Pulmonary artery endothelial cell (primary cell): ENCODE results near the gene SNX5. TPM values are rescaled to one million over a fixed set of nuclear protein-coding genes. Genes with fewer than 3 reads are reported as not detected.

Source experiments
- DNase-seq: peaks from one replicate; pipeline ENCODE4 v3.0.0-alpha.2; 2011; ENCODE audit warnings: low read depth, low spot score
- total RNA-seq: library from RNA; depleted of rRNA; stranded (reverse); fragments of >200 nt; gene quantifications from 2 replicates; pipeline ENCODE4 v1.2.3, GENCODE V29; 2014

Gene SNX5
- total RNA-seq, 1 donor from 2014 or later, result 111 TPM

DNA sequence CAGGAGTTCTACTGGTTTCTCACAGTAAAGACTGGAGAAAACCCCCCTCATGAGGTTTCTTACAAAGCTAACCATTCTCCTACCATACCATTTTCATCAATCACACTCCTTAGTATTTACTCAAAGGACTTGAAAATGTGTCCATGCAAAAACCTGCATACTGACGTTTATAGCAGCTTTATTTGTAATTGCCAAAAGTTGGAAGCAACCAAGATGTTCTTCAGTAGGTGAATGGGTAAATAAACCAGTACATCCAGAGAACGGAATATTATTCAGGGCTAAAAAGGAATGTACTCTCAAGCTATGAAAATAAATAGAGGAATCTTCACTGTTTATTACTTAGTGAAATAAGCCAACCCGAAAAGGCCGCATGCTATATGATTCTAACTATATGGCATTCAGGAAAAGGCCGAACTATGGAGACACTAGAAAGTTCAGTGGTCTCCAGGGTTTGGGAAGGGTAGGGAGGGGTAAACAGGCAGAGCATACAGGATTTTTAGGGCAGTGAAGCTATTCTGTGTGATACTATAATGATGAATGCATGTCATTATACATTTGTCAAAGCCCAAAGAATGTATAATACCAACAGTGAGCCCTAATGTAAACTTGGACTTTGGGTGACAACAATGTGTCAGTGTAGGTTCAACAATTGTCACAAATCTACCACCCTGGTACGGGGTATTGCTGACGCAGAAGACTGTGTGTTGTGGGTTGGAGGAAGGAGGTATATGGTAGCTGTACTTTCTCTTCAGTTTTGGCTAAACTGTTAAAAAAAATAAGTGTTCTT is 50.6 kb downstream of the SNX5 start:
- no peak for DNase-seq

DNA sequence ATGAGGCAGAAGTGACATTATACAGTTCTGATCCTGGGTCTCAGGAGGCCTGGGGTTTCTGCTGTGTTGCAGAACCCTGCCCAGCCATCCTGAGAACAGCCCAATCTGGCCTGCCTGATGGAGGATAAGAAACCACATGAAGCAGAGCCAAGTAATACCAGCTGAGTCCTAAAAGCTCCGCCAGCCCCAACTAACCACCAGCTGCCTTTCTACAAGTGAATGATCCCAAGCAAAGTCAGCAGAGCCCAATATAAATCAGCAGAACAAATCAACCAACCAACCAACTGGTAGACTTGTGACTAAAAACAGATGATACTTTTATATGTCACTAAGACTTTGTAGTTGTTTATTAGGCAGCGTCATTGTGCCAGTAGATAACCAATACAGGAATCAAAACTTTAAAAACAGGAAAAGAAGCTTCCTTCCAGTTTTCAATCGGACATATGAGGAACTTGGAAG is 52.1 kb downstream of the SNX5 start:
- DNase-seq, result no peak

DNA sequence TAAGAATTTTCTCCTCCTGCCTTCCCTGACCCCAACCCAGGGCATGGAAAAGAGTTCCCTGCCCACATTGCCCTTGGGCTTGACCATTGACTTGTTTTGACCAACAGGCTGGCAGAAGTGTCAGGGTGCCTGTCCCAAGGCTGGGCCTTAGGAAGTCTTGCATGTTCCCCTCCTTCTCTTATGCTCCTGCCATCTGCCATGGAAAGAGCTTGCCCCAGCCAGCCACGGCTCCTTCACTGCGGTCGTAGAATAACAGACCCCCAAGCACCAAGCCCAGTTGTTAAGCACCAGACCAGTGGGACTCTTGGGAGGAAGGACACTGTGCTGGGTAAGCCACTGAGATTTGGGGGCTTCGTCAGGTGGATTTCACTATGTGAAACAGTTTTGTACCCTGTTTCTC is 53.6 kb downstream of the SNX5 start:
- DNase-seq, result no peak

DNA sequence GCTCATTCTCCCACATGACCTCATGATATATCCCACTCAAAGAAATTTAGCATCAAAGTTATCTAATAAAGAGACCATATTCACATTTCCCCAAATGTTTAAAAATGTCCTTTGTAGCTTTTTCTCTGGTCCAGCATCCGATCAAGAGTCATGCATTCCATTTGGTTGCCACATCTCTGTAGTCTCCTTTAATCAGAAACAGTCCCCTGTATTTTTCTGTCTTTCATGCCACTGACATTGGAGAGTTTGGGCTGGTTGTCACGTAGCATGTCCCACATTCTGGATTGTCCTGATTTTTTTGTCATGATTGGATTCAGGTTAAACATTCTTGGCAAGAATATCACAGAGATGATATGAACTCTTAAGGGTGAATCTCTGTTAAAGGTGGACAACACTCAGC is 55.7 kb downstream of the SNX5 start:
- DNase-seq, result no peak

DNA sequence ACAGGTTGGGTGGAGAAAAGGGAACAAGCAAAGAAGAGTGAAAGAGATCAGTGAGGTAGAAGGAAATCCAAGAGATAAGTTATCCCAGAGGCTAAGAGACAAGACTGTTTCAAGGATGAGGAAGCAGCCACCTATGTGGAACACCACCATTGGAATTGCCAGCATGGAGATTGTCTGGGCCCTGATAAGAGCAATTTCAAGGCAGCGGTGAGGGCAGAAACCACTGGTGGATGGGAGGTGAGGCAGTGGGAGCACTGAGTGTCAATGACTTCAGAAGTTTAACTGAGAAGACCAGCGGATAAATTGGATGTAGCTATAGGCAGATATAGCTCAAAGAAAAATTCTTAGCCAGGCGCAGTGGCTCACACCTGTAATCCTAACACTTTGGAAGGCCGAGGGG is 56.7 kb downstream of the SNX5 start:
- no peak for DNase-seq

DNA sequence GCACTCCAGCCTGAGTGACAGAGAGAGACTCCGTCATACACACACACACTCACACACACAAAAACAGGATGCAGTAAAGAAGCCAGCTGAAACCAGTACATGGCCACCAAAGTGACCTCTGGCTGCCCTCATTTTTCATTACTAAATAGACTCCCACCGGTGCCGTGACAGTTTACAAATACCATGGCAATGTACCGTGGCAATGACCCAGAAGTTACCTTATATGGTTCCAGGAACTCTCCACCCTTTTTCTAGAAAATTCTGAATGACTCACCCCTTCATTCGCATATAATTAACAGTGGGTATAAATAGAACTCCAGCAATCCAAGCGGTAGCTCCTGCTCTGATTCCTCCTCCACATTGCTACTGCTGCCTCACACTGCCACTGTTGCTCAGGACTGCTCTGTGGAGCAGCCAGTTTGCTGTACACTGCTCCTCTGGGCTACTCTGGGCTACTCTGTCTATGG is 57.7 kb downstream of the SNX5 start:
- peak; percentile 44 for DNase-seq

DNA sequence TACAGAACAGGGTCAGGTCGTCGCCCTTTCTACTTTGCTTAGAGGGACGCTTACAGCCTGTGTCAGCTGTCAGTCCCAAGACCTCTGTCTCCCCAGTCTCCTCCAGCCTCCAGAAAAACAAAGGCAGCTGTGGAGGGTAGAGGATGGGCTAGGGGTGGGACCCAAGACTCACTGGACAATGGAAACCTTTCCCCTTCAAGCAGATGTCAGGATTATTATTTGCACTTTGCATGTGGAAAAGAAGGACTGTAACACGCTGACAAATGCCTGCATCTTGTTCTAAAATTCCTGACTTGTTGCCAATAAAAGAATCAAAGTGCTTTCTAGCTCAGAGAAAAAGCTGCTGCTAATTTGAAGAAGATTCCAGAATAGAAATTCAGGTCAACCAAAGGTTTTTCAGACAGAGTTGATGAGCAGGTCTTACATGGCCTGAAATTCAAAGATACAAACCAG is 58.7 kb downstream of the SNX5 start:
- no peak for DNase-seq

DNA sequence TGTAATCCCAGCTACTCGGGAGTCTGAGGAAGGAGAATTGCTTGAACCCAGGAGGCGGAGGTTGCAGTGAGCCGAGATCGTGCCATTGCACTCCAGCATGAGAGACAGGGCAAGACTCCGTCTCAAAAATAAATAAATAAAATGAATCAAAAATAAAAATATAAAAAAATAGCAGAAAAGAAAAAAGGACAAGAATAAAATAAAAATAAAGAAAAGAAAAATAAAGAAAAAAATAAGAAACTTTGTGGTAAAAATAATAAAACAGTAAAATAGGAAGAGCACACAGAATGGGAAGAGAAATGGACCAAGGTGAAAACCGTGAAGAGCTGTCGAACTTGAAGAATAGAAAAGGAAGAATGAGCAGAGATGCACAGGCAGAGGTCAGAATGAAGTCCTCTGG is 63.0 kb downstream of the SNX5 start:
- no peak for DNase-seq

DNA sequence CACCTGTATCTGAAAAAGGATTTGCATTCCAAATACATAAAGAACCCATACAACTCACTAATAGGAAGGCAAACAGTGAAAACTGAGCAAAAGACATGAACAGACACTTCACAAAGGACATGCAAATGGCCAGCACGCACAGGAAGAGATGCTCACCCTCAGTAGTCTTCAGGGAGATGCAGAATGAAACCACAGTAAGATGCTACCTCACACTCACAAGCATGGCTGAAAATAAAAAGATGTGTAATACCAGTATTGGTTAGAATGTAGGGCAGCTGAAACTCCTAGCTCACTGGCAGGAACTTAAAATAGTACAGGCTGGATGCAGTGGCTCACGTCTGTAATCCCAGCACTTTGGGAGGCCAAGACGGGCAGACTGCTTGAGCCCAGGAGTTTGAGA is 64.6 kb downstream of the SNX5 start:
- DNase-seq, result no peak

DNA sequence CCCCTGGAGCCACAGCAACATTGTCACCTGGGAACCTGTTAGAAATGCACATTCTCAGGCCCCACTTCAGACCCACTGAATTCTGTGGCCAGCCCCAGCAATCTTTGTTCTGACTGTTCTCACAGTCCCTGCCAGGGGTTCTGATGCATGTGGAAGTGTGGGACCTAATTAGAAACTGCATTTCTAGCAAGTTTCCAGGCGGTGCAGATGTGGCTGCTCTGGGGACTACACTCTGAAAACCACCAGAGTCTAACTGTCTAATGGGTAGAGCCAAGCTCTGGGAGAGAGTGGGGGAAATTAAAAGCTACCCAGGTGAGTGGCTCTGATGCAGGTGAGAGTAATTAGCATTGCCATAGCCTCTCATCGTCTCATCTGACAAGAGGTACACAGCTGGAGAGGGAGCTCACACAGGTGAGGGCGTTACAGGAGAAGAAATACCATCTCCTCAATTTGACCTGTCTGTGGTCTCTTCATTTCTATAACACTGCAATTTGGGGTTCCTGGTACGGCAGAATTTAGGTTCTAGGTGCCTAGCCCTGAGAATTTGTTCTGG is 66.0 kb downstream of the SNX5 start:
- no peak for DNase-seq

DNA sequence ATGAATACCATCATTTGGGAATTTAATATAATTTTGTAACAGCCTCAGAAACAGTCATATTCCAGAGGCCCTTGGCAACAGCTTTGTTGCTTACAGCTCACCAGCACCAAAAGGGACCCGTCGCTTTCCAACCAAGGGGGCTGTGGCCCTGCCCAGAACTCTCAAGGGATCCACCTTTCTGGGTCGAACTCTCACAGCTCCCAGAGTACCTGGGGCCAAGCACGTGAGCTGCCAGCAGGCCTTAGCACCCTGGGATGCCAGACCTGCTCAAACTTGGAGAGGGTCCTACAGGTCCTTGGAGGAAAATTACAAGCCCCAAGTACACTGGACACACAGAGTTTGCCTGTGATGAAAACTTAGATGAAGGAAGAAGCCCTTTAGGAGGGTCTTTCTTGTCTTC is 66.6 kb downstream of the SNX5 start:
- DNase-seq, result no peak

DNA sequence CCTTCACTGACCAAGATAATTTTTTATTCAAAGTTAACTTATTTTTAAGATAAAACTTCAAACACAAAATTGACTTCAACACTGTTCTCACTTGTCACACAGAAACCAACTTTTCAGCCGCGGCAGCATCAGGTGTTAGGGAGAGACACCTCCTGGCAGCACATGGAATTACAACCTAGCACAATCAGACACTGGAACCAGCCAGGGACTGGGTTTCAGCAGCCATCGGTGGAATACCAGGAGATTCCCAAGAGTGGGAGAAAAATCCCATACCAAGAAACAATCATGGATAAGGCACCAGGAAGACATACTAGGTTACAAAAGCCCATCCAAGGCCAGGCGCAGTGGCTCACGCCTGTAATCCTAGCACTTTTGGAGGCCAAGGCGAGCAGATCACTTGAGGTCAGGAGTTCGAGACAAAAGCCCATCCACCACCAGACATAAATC is 70.0 kb downstream of the SNX5 start:
- no peak for DNase-seq

DNA sequence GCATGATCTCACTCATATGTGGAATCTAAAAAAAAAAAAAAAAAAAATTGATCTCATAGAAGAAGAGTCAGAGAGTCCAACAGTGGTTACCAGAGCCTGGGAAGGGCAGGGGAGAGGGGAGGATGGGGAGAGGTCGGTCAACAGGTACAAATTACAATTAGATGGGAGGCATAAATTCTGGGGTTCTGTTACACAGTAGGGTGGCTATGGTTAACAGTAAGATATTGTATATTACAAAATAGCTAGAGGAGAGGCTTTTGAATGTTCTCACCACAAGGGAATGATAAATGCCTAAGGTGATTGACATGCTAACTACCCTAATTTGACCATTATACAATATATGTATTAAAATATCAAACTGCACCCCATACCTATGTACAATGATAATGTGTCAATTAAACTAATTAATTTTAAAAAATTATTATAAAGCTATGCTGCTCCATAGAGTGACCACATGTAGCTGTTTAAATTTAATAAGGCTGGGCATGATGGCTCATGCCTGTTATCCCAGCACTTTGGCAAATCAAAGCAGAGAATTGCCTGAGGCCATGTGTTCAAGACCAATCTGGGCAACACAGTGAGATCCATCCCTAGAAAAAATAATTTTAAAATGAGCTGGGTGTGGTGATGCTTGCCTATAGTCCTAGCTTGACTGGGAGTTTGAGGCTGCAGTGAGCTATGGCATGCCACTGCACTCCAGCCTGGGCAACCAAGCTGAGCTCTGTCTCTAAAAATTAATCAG is 70.9 kb downstream of the SNX5 start:
- no peak for DNase-seq

DNA sequence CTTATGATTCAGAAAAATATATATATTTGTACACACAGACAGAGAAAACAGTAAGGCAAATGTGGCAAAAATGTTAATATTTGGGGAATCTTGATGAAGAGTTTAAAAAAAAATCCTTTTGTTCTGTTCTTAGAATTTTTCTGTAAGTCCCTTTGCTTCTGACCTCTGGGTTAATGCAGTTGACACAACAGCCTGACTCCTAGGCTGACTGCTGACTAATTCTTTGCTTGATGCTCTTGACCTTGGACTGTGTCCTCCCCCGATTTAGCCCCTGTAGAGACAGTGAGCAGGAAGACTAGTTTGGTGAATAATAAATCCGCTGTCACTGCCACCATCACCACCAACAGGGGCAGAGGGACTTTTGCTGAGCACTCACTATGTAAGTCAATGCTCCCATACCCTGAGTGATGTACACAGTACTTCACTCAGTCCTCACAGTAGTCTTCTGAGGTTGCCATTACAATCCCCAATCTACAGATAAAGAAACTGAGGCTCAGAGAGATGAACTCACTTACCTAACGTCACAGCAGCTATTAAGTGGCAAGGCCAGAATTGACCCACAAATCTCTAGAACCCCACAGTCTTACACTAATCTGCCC is 71.7 kb downstream of the SNX5 start:
- no peak for DNase-seq

DNA sequence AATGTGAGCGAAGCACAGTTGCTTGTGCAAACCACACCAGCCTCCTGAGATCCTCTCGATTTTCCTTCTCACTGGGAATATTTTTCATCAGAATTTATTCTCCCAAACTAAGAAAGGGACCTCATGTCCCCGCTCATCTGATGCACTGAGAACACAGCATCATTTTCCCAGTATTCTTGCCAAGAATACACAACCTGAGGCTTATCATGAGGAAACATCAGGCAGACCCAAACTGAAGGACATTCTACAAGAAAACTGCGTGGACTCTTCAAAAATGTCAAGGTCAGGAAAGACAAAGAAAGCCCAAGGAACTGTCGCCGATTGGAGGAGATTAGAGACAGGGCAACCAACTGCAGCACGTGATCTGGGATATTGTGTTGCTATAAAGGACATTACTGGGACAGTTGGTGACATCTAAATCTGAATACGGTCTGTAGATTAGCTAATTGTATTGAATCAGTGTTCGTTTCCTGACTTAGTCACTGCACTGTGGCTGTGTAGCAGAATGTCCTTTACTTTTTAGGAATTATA is 72.3 kb downstream of the SNX5 start:
- peak; percentile 64 for DNase-seq

DNA sequence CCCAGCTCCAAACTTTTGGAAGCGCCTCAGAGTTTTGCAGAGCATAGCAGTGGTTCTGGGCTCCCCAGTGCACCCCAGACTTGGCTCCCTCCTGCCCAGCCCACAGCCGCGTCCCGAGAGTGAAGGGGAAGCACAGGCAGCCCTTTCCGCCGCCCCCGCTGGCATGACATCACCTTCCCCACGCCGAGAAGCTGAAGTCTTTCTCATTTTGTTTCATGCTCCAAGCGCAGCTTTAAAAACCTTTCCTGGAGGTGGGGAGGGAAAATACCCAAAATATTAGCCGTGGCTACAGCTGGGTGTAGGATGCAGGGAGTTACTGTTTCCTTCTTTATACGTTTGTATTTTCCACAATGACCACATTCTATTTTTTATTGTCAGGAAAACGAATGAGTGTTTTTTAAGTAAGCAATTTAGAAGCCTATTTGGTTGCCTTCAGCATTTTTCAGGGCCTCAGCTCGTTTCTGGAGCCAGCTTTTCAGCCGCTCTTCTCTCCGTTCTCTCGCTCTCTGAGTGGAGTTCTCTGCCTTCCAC is 72.9 kb downstream of the SNX5 start:
- DNase-seq, result no peak

DNA sequence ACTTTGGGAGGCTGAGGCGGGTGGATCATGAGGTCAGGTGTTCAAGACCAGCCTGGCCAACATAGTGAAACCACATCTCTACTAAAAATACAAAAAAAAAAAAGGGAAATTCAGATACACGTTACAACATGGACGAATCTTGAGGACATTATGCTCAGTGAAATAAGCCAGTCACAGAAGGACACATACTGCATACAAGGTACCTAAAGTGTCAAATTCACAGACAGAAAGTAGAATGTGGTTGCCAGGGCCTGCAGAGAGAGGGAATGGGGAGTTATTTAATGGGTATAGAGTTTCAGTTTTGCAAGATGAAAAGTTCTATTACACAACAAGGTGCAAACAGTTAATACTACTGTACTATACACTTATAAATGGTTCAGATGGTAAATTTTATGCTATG is 75.1 kb downstream of the SNX5 start:
- DNase-seq, result no peak

DNA sequence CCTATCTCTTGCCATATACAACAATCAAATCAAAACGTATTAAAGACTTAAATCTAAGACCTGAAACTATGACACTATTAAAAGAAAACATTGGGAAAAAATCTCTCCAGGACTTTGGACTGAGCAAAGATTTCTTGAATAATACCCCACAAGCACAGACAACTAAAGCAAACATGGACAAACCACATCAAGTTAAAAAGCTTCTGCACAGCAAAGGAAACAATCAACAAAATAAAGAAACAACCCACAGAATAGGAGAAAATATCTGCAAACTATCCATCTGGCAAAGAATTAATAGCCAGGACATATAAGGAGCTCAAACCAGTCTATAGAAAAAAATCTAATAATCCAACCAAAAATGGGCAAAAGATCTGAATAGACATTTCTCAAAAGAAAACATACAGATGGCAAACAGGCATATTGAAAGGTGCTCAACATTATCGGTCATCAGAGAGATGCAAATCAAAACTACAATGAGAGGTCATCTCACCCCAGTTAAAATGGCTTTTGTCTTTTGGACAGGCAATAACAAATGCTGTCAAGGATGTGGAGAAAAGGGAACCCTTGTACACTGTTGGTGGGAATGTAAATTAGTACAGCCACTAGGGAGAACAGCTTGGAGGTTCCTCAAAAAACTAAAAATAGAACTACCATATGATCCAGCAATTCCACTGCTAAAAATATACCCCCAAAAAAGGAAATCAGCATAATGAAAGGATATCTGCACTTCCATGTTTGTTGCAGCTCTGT is 76.2 kb downstream of the SNX5 start:
- DNase-seq, result no peak
